K562 (cell line): Measurements from ENCODE around the gene SGPP1. TPM values are rescaled to one million over a fixed set of nuclear protein-coding genes. Genes with fewer than 3 reads are reported as not detected.

Source experiments
- ATAC-seq: fragments of 200-7000 bp; cut with Tn5 transposase; 3 replicates; pipeline ENCODE4 v1.9.1; 2020; ENCODE audit warnings: moderate library complexity
- BruUV-seq: library from RNA; stranded (reverse); fragments of 400-500 nt; replicated peaks from 2 replicates; lab custom pipeline; 2021; lab: Mats Ljungman, UMichigan
- CTCF ChIA-PET: fragments of 300-600 bp; formaldehyde crosslinking; extraction: SDS; loops from one replicate; lab custom pipeline; 2021; ENCODE audit warnings: low intra/inter-chr PET ratio; lab: Yijun Ruan, JAX
- POLR2A ChIA-PET: fragments of 300-600, 350-650 bp; sonication (Branson Sonifier 250); formaldehyde crosslinking; extraction: SDS; loops from one replicate; lab custom pipeline; 2021; ENCODE audit warnings: antibody characterized with exemption, inconsistent platforms; lab: Yijun Ruan, JAX
- DNase-seq, 4 experiments: peaks; one replicate each; pipeline versions ENCODE4 v3.0.0 to v3.0.0-alpha.2; 2011 to 2018; ENCODE audit warnings: low spot score in 3 of 4, mixed read lengths in 3 of 4; ENCODE audit errors: extremely low read depth in 1 of 4
- FAIRE-seq: peaks from 2 replicates; lab custom pipeline; 2011; peaks lifted over from hg19 to GRCh38; lab: Jason Lieb, UNC
- H2AFZ ChIP-seq: 2 replicates; pipeline ENCODE4 v1.6.0; 2011; ENCODE audit warnings: low read depth, low read length, control low read depth, inconsistent platforms
- H3K27ac ChIP-seq: fragments of 200-600 bp; 3 replicates; pipeline ENCODE4 v1.8.0; 2011; ENCODE audit warnings: low read depth, mild to moderate bottlenecking, control low read depth, inconsistent platforms, low read length, moderate library complexity, mixed read lengths; ENCODE audit errors: extremely low read depth
- H3K27me3 ChIP-seq, 2 experiments: fragments of 300-600 bp in 1 of 2; 2 replicates in 1 of 2; 3 replicates in 1 of 2; pipeline versions ENCODE4 v1.6.0 to v1.8.0; 2011; ENCODE audit warnings: inconsistent platforms in 2 of 2, low read length in 2 of 2, mild to moderate bottlenecking in 1 of 2, mixed read lengths in 1 of 2, moderate library complexity in 1 of 2; ENCODE audit not compliant: control insufficient read depth in 2 of 2, insufficient read depth in 2 of 2
- H3K36me3 ChIP-seq: fragments of 300-600 bp; 3 replicates; pipeline ENCODE4 v1.8.0; 2011; ENCODE audit warnings: mild to moderate bottlenecking, low read length, inconsistent platforms; ENCODE audit not compliant: control insufficient read depth, insufficient read depth
- H3K4me1 ChIP-seq, 2 experiments: fragments of 200-600 bp in 1 of 2; replicated peaks in 1 of 2; 2 replicates in 1 of 2; 3 replicates in 1 of 2; pipeline versions ENCODE4 v1.5.1 to v1.8.0; 2011; ENCODE audit warnings: inconsistent platforms in 2 of 2, low read length in 2 of 2, mild to moderate bottlenecking in 1 of 2, mixed read lengths in 1 of 2, moderate library complexity in 1 of 2; ENCODE audit not compliant: control insufficient read depth in 2 of 2, insufficient read depth in 2 of 2
- H3K4me2 ChIP-seq: 2 replicates; pipeline ENCODE4 v1.6.1; 2011; ENCODE audit warnings: low read length, control low read depth, inconsistent platforms, mixed read lengths; ENCODE audit not compliant: insufficient read depth
- H3K4me3 ChIP-seq: fragments of 200-600 bp; sonication (generic), shearing (Covaris generic); 2 replicates; pipeline ENCODE4 v1.5.1; 2016; ENCODE audit warnings: control low read depth, inconsistent platforms
- H3K79me2 ChIP-seq: fragments of 200-600 bp; 3 replicates; pipeline ENCODE4 v1.8.0; 2011; ENCODE audit warnings: low read length, inconsistent platforms; ENCODE audit not compliant: control insufficient read depth, insufficient read depth
- H3K9ac ChIP-seq, 2 experiments: 2 replicates each; pipeline versions ENCODE4 v1.6.0 to v1.6.1; 2011; ENCODE audit warnings: low read depth in 2 of 2, low read length in 2 of 2, control low read depth in 1 of 2, inconsistent platforms in 1 of 2, mild to moderate bottlenecking in 1 of 2, mixed read lengths in 1 of 2; ENCODE audit not compliant: insufficient read depth in 1 of 2
- H3K9me1 ChIP-seq: one replicate; pipeline ENCODE4 v1.6.0; 2011; ENCODE audit warnings: inconsistent platforms, mild to moderate bottlenecking, low read length, moderate library complexity; ENCODE audit not compliant: control insufficient read depth, insufficient read depth
- H3K9me3 ChIP-seq: replicated peaks from 2 replicates; pipeline ENCODE4 v1.5.1; 2011; ENCODE audit warnings: low read depth, low read length, inconsistent platforms; ENCODE audit not compliant: control insufficient read depth, insufficient read depth
- H4K20me1 ChIP-seq: replicated peaks from 2 replicates; pipeline ENCODE4 v1.6.1; 2011; ENCODE audit warnings: low read length, inconsistent platforms, mixed read lengths; ENCODE audit not compliant: control insufficient read depth, insufficient read depth
- ATF3 ChIP-seq, 2 experiments: fragments of 450-650 bp in 1 of 2; sonication (generic) in 1 of 2; formaldehyde crosslinking in 1 of 2; IDR thresholded peaks in 1 of 2; conservative IDR thresholded peaks in 1 of 2; 2 replicates each; pipeline versions ENCODE4 v1.6.1 to v1.8.1; 2016 to 2023; ENCODE audit warnings: mild to moderate bottlenecking in 2 of 2, moderate library complexity in 2 of 2, inconsistent platforms in 1 of 2, missing genetic modification reagents in 1 of 2
- CBX5 ChIP-seq: IDR thresholded peaks from 2 replicates; pipeline ENCODE4 v1.6.1; 2014; ENCODE audit warnings: low read depth, borderline replicate concordance
- ERF ChIP-seq: fragments of 450-650 bp; formaldehyde crosslinking; IDR thresholded peaks from 2 replicates; pipeline ENCODE4 v1.4.0; 2020; ENCODE audit warnings: mild to moderate bottlenecking, mixed read lengths
- FUS ChIP-seq: fragments of 200-400 bp; formaldehyde crosslinking; optimal IDR thresholded peaks from 2 replicates; pipeline ENCODE3; 2017; ENCODE audit warnings: low read depth, low read length
- HEY1 ChIP-seq: fragments of 250-450 bp; sonication (Bioruptor Pico); IDR thresholded peaks from 2 replicates; pipeline ENCODE4 v1.5.0; 2020; ENCODE audit warnings: mild to moderate bottlenecking, moderate library complexity, borderline replicate concordance
- MYC ChIP-seq, 2 experiments: fragments of 250-450 bp in 1 of 2; sonication (Bioruptor Pico) in 1 of 2; IDR thresholded peaks; 2 replicates each; pipeline versions ENCODE4 v1.5.1 to v1.6.1; 2012 to 2021; ENCODE audit warnings: low read depth in 2 of 2, borderline replicate concordance in 1 of 2, improper control_type of control experiment in 1 of 2, low read length in 1 of 2, mild to moderate bottlenecking in 1 of 2, moderate library complexity in 1 of 2
- NFE2 ChIP-seq: IDR thresholded peaks from 2 replicates; pipeline ENCODE4 v1.6.1; 2014; ENCODE audit warnings: antibody characterized with exemption, low read depth
- PTRF ChIP-seq: fragments of 450-650 bp; IDR thresholded peaks from 2 replicates; pipeline ENCODE4 v1.6.1; 2016; ENCODE audit warnings: mild to moderate bottlenecking, missing genetic modification characterization, missing compliant biosample characterization
- TEAD1 ChIP-seq, 2 experiments: fragments of 450-650 bp in 1 of 2; sonication (generic) in 1 of 2; formaldehyde crosslinking; IDR thresholded peaks; 2 replicates each; pipeline versions ENCODE4 v1.4.0 to v1.8.0; 2020 to 2022; ENCODE audit warnings: mild to moderate bottlenecking in 2 of 2, missing genetic modification reagents in 1 of 2
- TFAM ChIP-seq: fragments of 250-450 bp; sonication (Bioruptor Pico); conservative IDR thresholded peaks from 2 replicates; pipeline ENCODE4 v1.5.0; 2021; ENCODE audit warnings: mild to moderate bottlenecking, moderate library complexity
- ZNF311 ChIP-seq: fragments of 250-450 bp; sonication (Bioruptor Pico); IDR thresholded peaks from 2 replicates; pipeline ENCODE4 v1.4.0; 2020; ENCODE audit warnings: mild to moderate bottlenecking, moderate library complexity
- ZNF511 ChIP-seq: sonication (generic); formaldehyde crosslinking; IDR thresholded peaks from 2 replicates; pipeline ENCODE4 v1.8.0; 2022; ENCODE audit warnings: mild to moderate bottlenecking, missing genetic modification reagents
- WGBS: fragments of 100-300 bp; shearing (Covaris generic); methylation state at CpG from one replicate; pipeline ENCODE4 v1.1.6; 2016; ENCODE audit warnings: low coverage, mixed read lengths; ENCODE audit not compliant: insufficient coverage; ENCODE audit errors: missing lambda C conversion rate; 5-methylcytosine and 5-hydroxymethylcytosine counted together
- in situ Hi-C: fragments of 300-500 bp; cut with MboI; formaldehyde crosslinking; loops from 4 replicates; pipeline ENCODE4 v1.15.0; 2018; ENCODE audit warnings: inconsistent platforms, mixed read lengths
- intact Hi-C: fragments of 100-400 bp; cut with micrococcal nuclease; formaldehyde crosslinking; loops from 2 replicates; pipeline ENCODE4 v1.14.2; 2022
- polyA plus RNA-seq, 8 experiments: library from polyadenylated mRNA; depleted of rRNA in 4 of 8; stranded (reverse) in 5 of 8; unstranded in 3 of 8; fragments of >200 nt; fragmentation: Nextera tagmentation in 2 of 8; fragmentation: Illumina TruSeq in 1 of 8; extraction: Ambion mirVana in 2 of 8; extraction: Trizol in 1 of 8; gene quantifications; 2 replicates each; pipeline versions ENCODE4 v1.2.1 to v1.2.3, GENCODE V29; 2011 to 2014; ENCODE audit warnings: inconsistent platforms in 1 of 8, missing spikeins in 1 of 8
- total RNA-seq, 7 experiments: library from RNA; depleted of rRNA in 6 of 7; stranded (reverse); fragments of >200 nt in 6 of 7; fragmentation: Illumina TruSeq in 2 of 7; extraction: Trizol in 2 of 7; gene quantifications; 2 replicates each; pipeline versions ENCODE4 v1.2.1 to v1.2.3, GENCODE V29; 2011 to 2021; ENCODE audit warnings: low replicate concordance in 1 of 7

The SGPP1 gene
- total and polyA plus RNA-seq, 9 of the 15 experiments (the other 6 are each of a cell fraction or from before 2014, with no cell fraction given) = 2.2 to 7.3 (median 5.6) TPM

- BruUV-seq = no TSS peak
- H3K27ac ChIP-seq = no peak overlapping the region
- CTCF ChIA-PET = no interaction called here
Observed at GRCh38 chr14:63710497-63710896, 17.4 kb downstream of the SGPP1 start.

More at GRCh38 chr14:63710497-63710896, 17.4 kb downstream of the SGPP1 start:
- Histone ChIP-seq H4K20me1 (no peaks in the 10 kb centered on the region), H3K4me1 (peaks cover 0 to 11% of the 10 kb centered on the region in 2 experiments; a peak in 3 of 5 replicates), H3K4me2 (no peak overlapping the region), H3K9me3 (no peaks in the 10 kb centered on the region), H3K79me2 (no peaks in the 10 kb centered on the region; the same call in 2 of the 3 replicates), H3K9me1 (no peaks in the 10 kb centered on the region), H3K36me3 (no peaks in the 10 kb centered on the region), H2AFZ (no peak overlapping the region), H3K4me3 (no peak overlapping the region), H3K9ac (no peak overlapping the region), H3K27me3 (no peaks in the 10 kb centered on the region)
- intact Hi-C loops (no loop called here), in situ Hi-C loops (no loop called here)
- 85% methylated on average over 3 of the region's 4 CpGs for WGBS
- FAIRE-seq = no peak
- TF ChIP-seq FUS (no peak), PTRF (tag) (no peak), MYC (IDR thresholded peaks at IDR 0.05; ENCODE audit: low read depth, low read length) (no peak), MYC (CRISPR knock-in tag; IDR thresholded peaks at IDR 0.05; ENCODE audit: borderline replicate concordance, low read depth) (no peak), ZNF311 (CRISPR knock-in tag) (no peak), TEAD1 (CRISPR knock-in tag; IDR thresholded peaks at IDR 0.05) (no peak), ATF3 (IDR thresholded peaks at IDR 0.05) (no peak), ATF3 (CRISPR knock-in tag; conservative IDR thresholded peaks at IDR 0.05) (no peak), CBX5 (no peak), NFE2 (no peak), TFAM (no peak), ERF (CRISPR knock-in tag) (no peak), ZNF511 (CRISPR knock-in tag) (no peak), HEY1 (CRISPR knock-in tag) (no peak)
- DNase-seq = no peak
- ATAC-seq = no peak
- POLR2A ChIA-PET = interaction anchor here (0.7 kb wide), 1 partner anchor 12 kb away, joined by 3 read pairs; no protein-coding TSS in a partner anchor
